Smooth muscle cell (in vitro differentiated cells): ENCODE data around the gene GKN2. TPM values are rescaled to one million over a fixed set of nuclear protein-coding genes. Genes with fewer than 3 reads are reported as not detected.

Experiments used
- DNase-seq: peaks from one replicate; lab custom pipeline; 2025; ENCODE audit not compliant: unreplicated experiment; lab: John Stamatoyannopoulos, UW
- H2AFZ ChIP-seq: fragments of 200-600 bp; sonication (generic); 2 replicates; pipeline ENCODE4 v1.6.0; 2016; ENCODE audit warnings: antibody characterized with exemption, low read depth, mild to moderate bottlenecking
- H3F3A ChIP-seq: fragments of 200-600 bp; sonication (generic); 2 replicates; pipeline ENCODE4 v1.6.0; 2017; ENCODE audit warnings: antibody characterized with exemption, low read depth
- H3K27ac ChIP-seq: fragments of 200-600 bp; sonication (generic); 2 replicates; pipeline ENCODE4 v1.5.1; 2016; ENCODE audit warnings: low read depth, mild to moderate bottlenecking
- H3K27me3 ChIP-seq: fragments of 200-600 bp; sonication (generic); 2 replicates; pipeline ENCODE4 v1.6.1; 2016; ENCODE audit warnings: low read depth, mild to moderate bottlenecking
- H3K36me3 ChIP-seq: fragments of 200-600 bp; sonication (generic); 2 replicates; pipeline ENCODE4 v1.5.1; 2016; ENCODE audit warnings: low read depth
- H3K4me1 ChIP-seq: fragments of 200-600 bp; sonication (generic); 2 replicates; pipeline ENCODE4 v1.5.1; 2016; ENCODE audit warnings: low read depth
- H3K4me2 ChIP-seq: fragments of 200-600 bp; sonication (generic); 2 replicates; pipeline ENCODE4 v1.6.0; 2016; ENCODE audit warnings: mild to moderate bottlenecking
- H3K4me3 ChIP-seq: fragments of 200-600 bp; sonication (generic); 2 replicates; pipeline ENCODE4 v1.5.1; 2016; ENCODE audit warnings: mild to moderate bottlenecking
- H3K79me2 ChIP-seq: fragments of 200-600 bp; sonication (generic); 2 replicates; pipeline ENCODE4 v1.6.0; 2016; ENCODE audit warnings: low read depth, mild to moderate bottlenecking
- H3K9ac ChIP-seq: fragments of 200-600 bp; sonication (generic); 2 replicates; pipeline ENCODE4 v1.6.0; 2016; ENCODE audit warnings: low read depth
- H3K9me3 ChIP-seq: fragments of 200-600 bp; sonication (generic); replicated peaks from 2 replicates; pipeline ENCODE4 v1.5.1; 2016; ENCODE audit warnings: low read depth
- H4K20me1 ChIP-seq: fragments of 200-600 bp; sonication (generic); 2 replicates; pipeline ENCODE4 v1.6.0; 2016; ENCODE audit warnings: low read depth
- WGBS: methylation state at CpG from one replicate; pipeline ENCODE4 v1.1.7; 2016; ENCODE audit warnings: low lambda C conversion rate; 5-methylcytosine and 5-hydroxymethylcytosine counted together
- polyA plus RNA-seq: library from polyadenylated mRNA; unstranded; fragments of >200 nt; fragmentation: Nextera tagmentation; extraction: Ambion mirVana; gene quantifications from 2 replicates; pipeline ENCODE4 v1.2.1, GENCODE V29; 2016
- total RNA-seq: library from RNA; depleted of rRNA; stranded (reverse); fragments of >200 nt; gene quantifications from 2 replicates; pipeline ENCODE4 v1.2.3, GENCODE V29; 2014
- TF ChIP-seq, protein P1 (sequence below): fragments of 200-600 bp; sonication (generic); IDR thresholded peaks from 2 replicates; pipeline ENCODE4 v1.5.1; 2017; ENCODE audit warnings: borderline replicate concordance, mild to moderate bottlenecking, antibody characterized with exemption; ENCODE audit not compliant: insufficient read depth, poor library complexity, severe bottlenecking

GKN2 gene
- total and polyA plus RNA-seq, 2 experiments from 2014 or later, result not detected

- Histone ChIP-seq H3K27ac (no peak overlapping the region), H2AFZ (no peak overlapping the region), H3K9me3 (no peaks in the 10 kb centered on the region), H3K9ac (no peak overlapping the region), H4K20me1 (no peaks in the 10 kb centered on the region), H3K4me1 (peaks cover under 1% of the 10 kb centered on the region), H3K36me3 (no peaks in the 10 kb centered on the region), H3K27me3 (peaks cover 7% of the 10 kb centered on the region), H3K4me3 (no peak overlapping the region), H3F3A (no peaks in the 10 kb centered on the region), H3K4me2 (no peak overlapping the region), H3K79me2 (no peaks in the 10 kb centered on the region)
- DNase-seq, result no peak
- TF ChIP-seq, protein P1, sequence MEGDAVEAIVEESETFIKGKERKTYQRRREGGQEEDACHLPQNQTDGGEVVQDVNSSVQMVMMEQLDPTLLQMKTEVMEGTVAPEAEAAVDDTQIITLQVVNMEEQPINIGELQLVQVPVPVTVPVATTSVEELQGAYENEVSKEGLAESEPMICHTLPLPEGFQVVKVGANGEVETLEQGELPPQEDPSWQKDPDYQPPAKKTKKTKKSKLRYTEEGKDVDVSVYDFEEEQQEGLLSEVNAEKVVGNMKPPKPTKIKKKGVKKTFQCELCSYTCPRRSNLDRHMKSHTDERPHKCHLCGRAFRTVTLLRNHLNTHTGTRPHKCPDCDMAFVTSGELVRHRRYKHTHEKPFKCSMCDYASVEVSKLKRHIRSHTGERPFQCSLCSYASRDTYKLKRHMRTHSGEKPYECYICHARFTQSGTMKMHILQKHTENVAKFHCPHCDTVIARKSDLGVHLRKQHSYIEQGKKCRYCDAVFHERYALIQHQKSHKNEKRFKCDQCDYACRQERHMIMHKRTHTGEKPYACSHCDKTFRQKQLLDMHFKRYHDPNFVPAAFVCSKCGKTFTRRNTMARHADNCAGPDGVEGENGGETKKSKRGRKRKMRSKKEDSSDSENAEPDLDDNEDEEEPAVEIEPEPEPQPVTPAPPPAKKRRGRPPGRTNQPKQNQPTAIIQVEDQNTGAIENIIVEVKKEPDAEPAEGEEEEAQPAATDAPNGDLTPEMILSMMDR, result no peak
- 69% methylated on average over 4 of the region's 4 CpGs for WGBS
These were observed 24.8 kb upstream of the GKN2 start for GRCh38 chr2:68977453-68977852.

DNA sequence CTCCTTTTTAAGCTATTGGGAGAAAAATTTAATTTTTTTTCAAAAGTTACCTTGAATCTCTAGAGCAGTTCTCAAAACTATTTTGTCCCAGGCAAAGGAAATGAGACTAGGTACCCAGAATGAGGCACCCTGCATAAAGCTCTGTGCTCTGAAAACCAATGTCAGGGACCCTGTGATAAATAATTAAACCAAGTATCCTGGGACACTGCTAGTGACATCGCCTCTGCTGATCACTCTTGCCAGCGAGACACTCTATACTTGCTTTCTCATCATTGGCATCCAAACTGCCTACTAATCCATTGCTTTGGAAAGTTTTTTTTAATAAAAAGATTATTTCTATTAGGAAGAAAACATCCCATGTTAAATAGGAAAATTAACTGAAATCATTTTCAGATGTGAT is 23.2 kb upstream of the GKN2 start:
- Histone ChIP-seq H3K4me2 (no peak overlapping the region), H3K9ac (no peak overlapping the region), H4K20me1 (no peaks in the 10 kb centered on the region), H3K4me3 (no peak overlapping the region), H3K27ac (no peak overlapping the region), H3F3A (peaks cover 8% of the 10 kb centered on the region), H3K27me3 (peaks cover 7% of the 10 kb centered on the region), H3K9me3 (no peaks in the 10 kb centered on the region), H2AFZ (no peak overlapping the region), H3K79me2 (no peaks in the 10 kb centered on the region), H3K36me3 (no peaks in the 10 kb centered on the region), H3K4me1 (peaks cover 6% of the 10 kb centered on the region)
- TF ChIP-seq, protein P1, result no peak
- 96% methylated on average over 2 of the region's 2 CpGs for WGBS
- no peak for DNase-seq

GRCh38 chr2:68974946-68975665 is 22.4 kb upstream of the GKN2 start:
- no peak overlapping the region for H3K9ac ChIP-seq
- WGBS, result 84% methylated on average over 9 of the region's 9 CpGs
- no peak overlapping the region for H3K4me2 ChIP-seq
- no peak for DNase-seq
- peaks cover 9% of the 10 kb centered on the region for H3F3A ChIP-seq
- peaks cover 6% of the 10 kb centered on the region for H3K4me1 ChIP-seq
- H3K36me3 ChIP-seq, result no peaks in the 10 kb centered on the region
- no peak overlapping the region for H3K27ac ChIP-seq
- H3K27me3 ChIP-seq, result peaks cover 7% of the 10 kb centered on the region
- no peaks in the 10 kb centered on the region for H3K9me3 ChIP-seq
- H2AFZ ChIP-seq, result no peak overlapping the region
- no peaks in the 10 kb centered on the region for H4K20me1 ChIP-seq
- H3K4me3 ChIP-seq, result no peak overlapping the region
- no peaks in the 10 kb centered on the region for H3K79me2 ChIP-seq
- TF ChIP-seq, protein P1, result no peak

DNA sequence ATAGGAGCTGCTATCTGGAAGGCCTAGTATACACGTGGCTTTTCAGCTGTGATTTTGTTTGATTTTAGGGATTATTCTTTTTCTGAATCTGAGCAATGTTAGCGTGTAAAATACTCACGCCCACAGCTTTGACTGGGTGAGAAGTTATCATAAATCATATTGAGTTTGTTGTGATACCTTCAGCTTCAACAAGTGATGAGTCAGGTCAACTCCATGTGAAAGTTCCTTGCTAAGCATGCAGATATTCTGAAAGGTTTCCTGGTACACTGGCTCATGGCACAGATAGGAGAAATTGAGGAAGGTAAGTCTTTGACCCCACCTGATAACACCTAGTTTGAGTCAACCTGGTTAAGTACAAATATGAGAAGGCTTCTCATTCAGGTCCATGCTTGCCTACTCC is 21.6 kb upstream of the GKN2 start, which contains the start of gene GKN1:
TSS of gene GKN1 (plus strand) at position 386 of the 400 bp plus-strand sequence. CDS start 42 bp downstream, outside the sequence.
- Histone ChIP-seq H4K20me1 (no peaks in the 10 kb centered on the region), H3F3A (peaks cover 9% of the 10 kb centered on the region), H3K4me3 (no peak within 1 kb of the TSS), H3K27ac (no peak within 1 kb of the TSS), H3K4me1 (peaks cover 6% of the 10 kb centered on the region), H3K9me3 (no peaks in the 10 kb centered on the region), H3K36me3 (no peaks in the 10 kb centered on the region), H3K4me2 (no peak within 1 kb of the TSS), H2AFZ (no peak within 1 kb of the TSS), H3K27me3 (peaks cover 7% of the 10 kb centered on the region), H3K9ac (no peak within 1 kb of the TSS), H3K79me2 (no peaks in the 10 kb centered on the region)
- TF ChIP-seq, protein P1, result no peak
- DNase-seq, result no peak
- WGBS, result 23% methylated on average over 3 of the region's 3 CpGs
